OCI-LY7 (cell line): ENCODE results near the gene SNAP29.

ENCODE experiments used
- CTCF ChIP-seq: fragments of 200-600 bp; sonication (generic); conservative IDR thresholded peaks from 2 replicates; pipeline ENCODE4 v1.5.1; 2014; ENCODE audit warnings: mild to moderate bottlenecking, antibody characterized with exemption, low read length, moderate library complexity, mixed read lengths
- EZH2phosphoT487 ChIP-seq: fragments of 200-600 bp; sonication (generic); IDR thresholded peaks from 2 replicates; pipeline ENCODE4 v1.6.1; 2018; ENCODE audit warnings: low read depth, borderline replicate concordance, mild to moderate bottlenecking, mixed run types, antibody characterized with exemption, low read length, moderate library complexity, mixed read lengths

DNA sequence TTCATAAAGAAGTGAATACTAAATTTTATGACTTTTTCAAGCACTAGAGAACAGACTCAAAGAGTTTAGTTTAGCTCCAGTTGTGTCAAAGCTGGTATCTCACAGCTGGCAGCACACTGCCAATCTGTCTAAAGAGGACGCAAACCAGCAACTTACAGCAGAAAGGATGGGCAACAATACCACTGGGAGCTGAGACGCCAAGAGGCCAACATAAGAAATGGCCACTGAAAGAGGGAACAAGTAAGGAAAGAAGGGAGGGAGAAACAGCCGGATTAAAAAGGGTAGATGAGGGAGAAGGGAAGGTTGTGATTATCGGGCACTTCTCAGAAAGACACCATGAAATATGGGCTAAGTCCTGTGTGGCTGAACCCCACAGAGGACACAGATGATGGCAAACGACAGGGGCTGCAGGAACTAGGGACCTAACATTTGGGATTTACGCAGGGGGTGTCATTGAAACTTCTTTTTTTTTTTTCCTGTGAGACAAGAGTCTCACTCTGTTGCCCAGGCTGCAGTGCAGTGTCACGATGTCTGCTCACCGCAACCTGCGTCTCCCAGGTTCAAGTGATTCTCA, 43.2 kb upstream of the SNAP29 start:
- TF ChIP-seq CTCF (no peak), EZH2phosphoT487 (no peak)
